Measurements from ENCODE around the gene R3HDM4.
A peak's percentile ranks its signal among the peaks of the same experiment; 100 is the strongest.

The R3HDM4 gene

GRCh38 chr19:956766-957440 lies 43.9 kb upstream of the R3HDM4 start:
- DNase-seq (ENCODE audit: low read depth) = no peak
- no peak for TF ChIP-seq MYC (IDR thresholded peaks at IDR 0.05; ENCODE audit: low read depth, low read length)
- no peak for TF ChIP-seq POLR2A (IDR thresholded peaks at IDR 0.05; ENCODE audit: extremely low read depth, insufficient read length)
- no peak for TF ChIP-seq MAX (IDR thresholded peaks at IDR 0.05; ENCODE audit: low read depth, low read length)
- TF ChIP-seq, protein P1, sequence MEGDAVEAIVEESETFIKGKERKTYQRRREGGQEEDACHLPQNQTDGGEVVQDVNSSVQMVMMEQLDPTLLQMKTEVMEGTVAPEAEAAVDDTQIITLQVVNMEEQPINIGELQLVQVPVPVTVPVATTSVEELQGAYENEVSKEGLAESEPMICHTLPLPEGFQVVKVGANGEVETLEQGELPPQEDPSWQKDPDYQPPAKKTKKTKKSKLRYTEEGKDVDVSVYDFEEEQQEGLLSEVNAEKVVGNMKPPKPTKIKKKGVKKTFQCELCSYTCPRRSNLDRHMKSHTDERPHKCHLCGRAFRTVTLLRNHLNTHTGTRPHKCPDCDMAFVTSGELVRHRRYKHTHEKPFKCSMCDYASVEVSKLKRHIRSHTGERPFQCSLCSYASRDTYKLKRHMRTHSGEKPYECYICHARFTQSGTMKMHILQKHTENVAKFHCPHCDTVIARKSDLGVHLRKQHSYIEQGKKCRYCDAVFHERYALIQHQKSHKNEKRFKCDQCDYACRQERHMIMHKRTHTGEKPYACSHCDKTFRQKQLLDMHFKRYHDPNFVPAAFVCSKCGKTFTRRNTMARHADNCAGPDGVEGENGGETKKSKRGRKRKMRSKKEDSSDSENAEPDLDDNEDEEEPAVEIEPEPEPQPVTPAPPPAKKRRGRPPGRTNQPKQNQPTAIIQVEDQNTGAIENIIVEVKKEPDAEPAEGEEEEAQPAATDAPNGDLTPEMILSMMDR (IDR thresholded peaks at IDR 0.05; ENCODE audit: low read depth, low read length) = no peak
- H3K4me3 ChIP-seq (ENCODE audit: low read depth, low read length) = no peak overlapping the region

DNA sequence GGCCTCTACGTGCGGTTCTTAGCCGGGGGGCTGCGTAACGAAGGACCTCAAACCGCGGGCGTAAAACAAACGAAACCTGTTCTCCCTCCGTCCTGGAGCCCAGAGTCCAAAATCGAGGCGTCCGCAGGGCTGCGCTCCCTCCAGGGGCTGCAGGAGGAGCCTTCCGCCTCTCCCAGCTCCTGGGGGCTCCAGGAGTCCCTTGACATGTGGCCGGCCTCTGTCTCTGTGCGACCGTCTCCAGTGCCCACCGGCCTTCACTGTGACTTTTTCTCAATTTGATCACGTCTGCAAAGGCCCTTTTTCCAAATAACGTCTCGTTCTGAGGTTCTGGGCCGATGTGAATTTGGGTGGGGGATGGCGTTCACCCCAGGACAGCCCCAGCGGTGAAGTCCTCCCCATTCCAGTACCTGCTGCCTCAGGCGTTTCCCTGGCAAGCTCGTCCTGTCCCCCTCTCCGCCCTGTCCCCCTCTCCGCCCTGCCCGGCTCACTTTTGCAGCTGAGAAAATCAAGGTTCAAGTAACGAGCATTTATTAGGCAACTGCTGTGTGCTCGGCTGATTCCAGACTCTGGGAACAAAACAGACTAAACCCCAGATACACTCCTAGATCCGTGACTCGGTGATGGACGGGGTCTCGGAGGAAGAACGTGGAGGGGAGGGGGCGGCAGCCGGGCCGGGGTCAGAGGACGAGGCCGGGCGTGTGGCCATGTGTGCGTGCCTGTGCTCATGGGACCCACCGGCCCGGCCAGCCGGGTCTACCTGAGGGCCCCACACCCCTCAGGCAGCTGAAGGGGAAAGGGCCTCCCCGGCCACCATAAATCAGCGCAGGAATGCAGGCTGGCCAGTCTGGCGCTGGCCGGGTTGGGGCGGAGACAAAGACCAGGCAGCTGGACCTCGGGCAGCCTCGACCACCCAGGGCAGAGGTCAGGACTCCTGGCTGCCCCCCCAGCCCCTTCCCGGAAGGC lies 43.1 kb upstream of the R3HDM4 start:
- H3K4me3 ChIP-seq (ENCODE audit: low read depth, low read length) = no peak overlapping the region
- DNase-seq (ENCODE audit: low read depth) = no peak
- TF ChIP-seq POLR2A (IDR thresholded peaks at IDR 0.05; ENCODE audit: extremely low read depth, insufficient read length) (no peak), MAX (IDR thresholded peaks at IDR 0.05; ENCODE audit: low read depth, low read length) (no peak), MYC (IDR thresholded peaks at IDR 0.05; ENCODE audit: low read depth, low read length) (no peak)
- TF ChIP-seq, protein P1 (IDR thresholded peaks at IDR 0.05; ENCODE audit: low read depth, low read length) = no peak

DNA sequence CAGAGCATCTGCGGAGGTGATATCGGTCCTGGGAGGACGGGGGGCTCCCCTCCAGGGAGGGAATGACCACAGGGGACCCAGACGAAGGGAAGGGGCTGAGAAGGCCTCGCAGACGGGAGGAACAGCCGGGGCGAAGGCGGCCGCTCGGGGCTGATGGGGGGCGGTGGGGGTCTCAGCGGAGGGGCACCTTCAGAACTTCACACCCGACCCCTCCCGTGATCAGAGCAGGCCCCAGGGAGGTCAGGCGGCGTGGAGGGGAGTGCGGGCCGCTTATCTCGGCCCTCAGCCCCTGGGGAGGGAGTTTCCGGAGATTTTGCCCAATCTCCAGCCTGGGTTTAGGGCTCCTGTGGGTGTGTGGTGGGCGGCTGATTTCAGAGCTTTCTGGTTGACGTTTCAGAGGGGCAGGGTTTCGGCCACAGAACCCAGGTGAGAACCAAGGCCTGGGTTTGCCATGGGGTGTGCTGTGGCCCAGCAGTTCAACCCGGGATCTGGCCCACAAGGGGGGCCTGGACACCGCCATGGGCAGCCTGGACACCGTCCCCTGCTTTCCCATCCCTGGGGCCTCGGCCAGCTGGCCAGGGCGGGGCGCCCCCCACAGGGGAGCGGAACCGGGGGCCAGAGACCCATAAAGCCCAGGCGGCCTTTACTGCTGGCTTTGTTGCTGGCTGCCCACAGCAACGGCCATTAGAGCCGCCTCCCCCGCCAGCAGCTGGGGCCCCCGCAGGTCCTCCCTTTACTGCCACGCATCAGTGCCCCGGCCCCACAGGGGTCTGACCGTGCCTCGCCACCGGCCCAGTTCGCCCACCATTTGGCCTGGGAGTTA lies 41.9 kb upstream of the R3HDM4 start:
- peak; percentile 33 for DNase-seq (ENCODE audit: low read depth)

GRCh38 chr19:954272-954671 lies 41.3 kb upstream of the R3HDM4 start:
- TF ChIP-seq POLR2A (IDR thresholded peaks at IDR 0.05; ENCODE audit: extremely low read depth, insufficient read length) (no peak), MYC (IDR thresholded peaks at IDR 0.05; ENCODE audit: low read depth, low read length) (no peak), MAX (IDR thresholded peaks at IDR 0.05; ENCODE audit: low read depth, low read length) (no peak)
- TF ChIP-seq, protein P1 (IDR thresholded peaks at IDR 0.05; ENCODE audit: low read depth, low read length) = no peak
- no peak overlapping the region for H3K4me3 ChIP-seq (ENCODE audit: low read depth, low read length)
- DNase-seq (ENCODE audit: low read depth) = no peak

More for the DNA sequence above, 41.9 kb upstream of the R3HDM4 start:
- no peak overlapping the region for H3K4me3 ChIP-seq (ENCODE audit: low read depth, low read length)
- TF ChIP-seq, protein P1 (IDR thresholded peaks at IDR 0.05; ENCODE audit: low read depth, low read length) = no peak
- TF ChIP-seq MAX (IDR thresholded peaks at IDR 0.05; ENCODE audit: low read depth, low read length) (no peak), POLR2A (IDR thresholded peaks at IDR 0.05; ENCODE audit: extremely low read depth, insufficient read length) (no peak), MYC (IDR thresholded peaks at IDR 0.05; ENCODE audit: low read depth, low read length) (no peak)

Measured in NB4 (cell line).